HEK293 (cell line): ENCODE results near the gene AMZ2.

Source experiments
- CTCF ChIP-seq: fragments of 450-650 bp; formaldehyde crosslinking; IDR thresholded peaks from 2 replicates; pipeline ENCODE4 v1.5.1; 2016; ENCODE audit warnings: missing biosample characterization, missing genetic modification characterization
- HOXA7 ChIP-seq: sonication (generic); formaldehyde crosslinking; IDR thresholded peaks from 2 replicates; pipeline ENCODE4 v1.8.1; 2022; ENCODE audit warnings: missing genetic modification reagents, borderline replicate concordance
- IKZF3 ChIP-seq: fragments of 450-650 bp; IDR thresholded peaks from 2 replicates; pipeline ENCODE4 v1.5.0; 2018; ENCODE audit warnings: missing biosample characterization, mild to moderate bottlenecking, missing genetic modification characterization, moderate library complexity
- ZBTB49 ChIP-seq: fragments of 450-650 bp; formaldehyde crosslinking; IDR thresholded peaks from 2 replicates; pipeline ENCODE4 v1.5.1; 2016; ENCODE audit warnings: missing biosample characterization, missing genetic modification characterization, low read depth
- ZFHX2 ChIP-seq: fragments of 450-650 bp; formaldehyde crosslinking; conservative IDR thresholded peaks from 2 replicates; pipeline ENCODE4 v1.5.1; 2016; ENCODE audit warnings: missing biosample characterization, missing genetic modification characterization
- ZNF114 ChIP-seq: fragments of 450-650 bp; formaldehyde crosslinking; IDR thresholded peaks from 2 replicates; pipeline ENCODE4 v1.5.0; 2017; ENCODE audit warnings: missing biosample characterization, missing genetic modification characterization
- ZNF146 ChIP-seq: fragments of 450-650 bp; formaldehyde crosslinking; IDR thresholded peaks from 2 replicates; pipeline ENCODE4 v1.5.1; 2016; ENCODE audit warnings: missing biosample characterization, missing genetic modification characterization
- ZNF202 ChIP-seq: fragments of 450-650 bp; formaldehyde crosslinking; IDR thresholded peaks from 2 replicates; pipeline ENCODE4 v1.5.1; 2016; ENCODE audit warnings: missing biosample characterization, missing genetic modification characterization, borderline replicate concordance
- ZNF23 ChIP-seq: fragments of 450-650 bp; formaldehyde crosslinking; IDR thresholded peaks from 2 replicates; pipeline ENCODE4 v1.5.1; 2016; ENCODE audit warnings: missing biosample characterization, missing genetic modification characterization, borderline replicate concordance
- ZNF266 ChIP-seq: fragments of 450-650 bp; formaldehyde crosslinking; IDR thresholded peaks from 2 replicates; pipeline ENCODE4 v1.5.1; 2016; ENCODE audit warnings: missing biosample characterization, missing genetic modification characterization, low read depth
- ZNF311 ChIP-seq: fragments of 450-650 bp; formaldehyde crosslinking; IDR thresholded peaks from 2 replicates; pipeline ENCODE4 v1.5.1; 2017; ENCODE audit warnings: missing biosample characterization, missing genetic modification characterization, borderline replicate concordance
- ZNF335 ChIP-seq: fragments of 450-650 bp; formaldehyde crosslinking; conservative IDR thresholded peaks from 2 replicates; pipeline ENCODE4 v1.5.1; 2016; ENCODE audit warnings: missing biosample characterization, missing genetic modification characterization
- ZNF362 ChIP-seq: fragments of 450-650 bp; formaldehyde crosslinking; IDR thresholded peaks from 2 replicates; pipeline ENCODE4 v1.5.1; 2016; ENCODE audit warnings: missing biosample characterization, missing genetic modification characterization
- ZNF391 ChIP-seq: fragments of 450-650 bp; formaldehyde crosslinking; IDR thresholded peaks from 2 replicates; pipeline ENCODE4 v1.5.1; 2016; ENCODE audit warnings: low read depth, missing biosample characterization, missing genetic modification characterization, borderline replicate concordance
- ZNF394 ChIP-seq: fragments of 450-650 bp; formaldehyde crosslinking; IDR thresholded peaks from 2 replicates; pipeline ENCODE4 v1.5.1; 2016; ENCODE audit warnings: missing biosample characterization, missing genetic modification characterization, mild to moderate bottlenecking, moderate library complexity, borderline replicate concordance
- ZNF423 ChIP-seq: fragments of 450-650 bp; formaldehyde crosslinking; IDR thresholded peaks from 2 replicates; pipeline ENCODE4 v1.5.1; 2016; ENCODE audit warnings: missing biosample characterization, missing genetic modification characterization
- ZNF513 ChIP-seq: fragments of 450-650 bp; IDR thresholded peaks from 2 replicates; pipeline ENCODE4 v1.5.1; 2018; ENCODE audit warnings: missing biosample characterization, missing genetic modification characterization
- ZNF571 ChIP-seq: fragments of 450-650 bp; formaldehyde crosslinking; IDR thresholded peaks from 2 replicates; pipeline ENCODE4 v1.5.0; 2017; ENCODE audit warnings: missing biosample characterization, missing genetic modification characterization
- ZNF621 ChIP-seq: fragments of 450-650 bp; formaldehyde crosslinking; IDR thresholded peaks from 2 replicates; pipeline ENCODE4 v1.5.1; 2017; ENCODE audit warnings: missing biosample characterization, missing genetic modification characterization
- ZNF654 ChIP-seq: fragments of 450-650 bp; formaldehyde crosslinking; IDR thresholded peaks from 2 replicates; pipeline ENCODE4 v1.5.1; 2016; ENCODE audit warnings: low read depth, missing biosample characterization, missing genetic modification characterization
- ZNF660 ChIP-seq: fragments of 450-650 bp; IDR thresholded peaks from 2 replicates; pipeline ENCODE4 v1.5.1; 2018; ENCODE audit warnings: missing biosample characterization, mild to moderate bottlenecking, missing genetic modification characterization
- ZNF677 ChIP-seq: fragments of 450-650 bp; IDR thresholded peaks from 2 replicates; pipeline ENCODE4 v1.5.0; 2018; ENCODE audit warnings: missing biosample characterization, mild to moderate bottlenecking, missing genetic modification characterization, moderate library complexity
- ZSCAN18 ChIP-seq: fragments of 450-650 bp; formaldehyde crosslinking; IDR thresholded peaks from 2 replicates; pipeline ENCODE4 v1.5.1; 2016; ENCODE audit warnings: missing biosample characterization, missing genetic modification characterization
- ZXDB ChIP-seq: fragments of 450-650 bp; formaldehyde crosslinking; IDR thresholded peaks from 2 replicates; pipeline ENCODE4 v1.5.1; 2016; ENCODE audit warnings: missing biosample characterization, missing genetic modification characterization
- TF ChIP-seq, protein P1 (sequence below): fragments of 450-650 bp; formaldehyde crosslinking; IDR thresholded peaks from 2 replicates; pipeline ENCODE4 v1.5.0; 2017; ENCODE audit warnings: missing biosample characterization, missing genetic modification characterization, borderline replicate concordance
- TF ChIP-seq, protein P2 (sequence below): fragments of 450-650 bp; formaldehyde crosslinking; IDR thresholded peaks from 2 replicates; pipeline ENCODE4 v1.5.1; 2017; ENCODE audit warnings: missing biosample characterization, mild to moderate bottlenecking, missing genetic modification characterization, moderate library complexity

The AMZ2 gene

GRCh38 chr17:68291836-68292688 is 44.2 kb downstream of the AMZ2 start (continued):
- peak; percentile 77 for TF ChIP-seq ZNF660 (tag by site-specific recombination)
- TF ChIP-seq ZSCAN18 (tag by site-specific recombination): no peak
- no peak for TF ChIP-seq ZNF677 (tag by site-specific recombination)
- TF ChIP-seq, protein P1, sequence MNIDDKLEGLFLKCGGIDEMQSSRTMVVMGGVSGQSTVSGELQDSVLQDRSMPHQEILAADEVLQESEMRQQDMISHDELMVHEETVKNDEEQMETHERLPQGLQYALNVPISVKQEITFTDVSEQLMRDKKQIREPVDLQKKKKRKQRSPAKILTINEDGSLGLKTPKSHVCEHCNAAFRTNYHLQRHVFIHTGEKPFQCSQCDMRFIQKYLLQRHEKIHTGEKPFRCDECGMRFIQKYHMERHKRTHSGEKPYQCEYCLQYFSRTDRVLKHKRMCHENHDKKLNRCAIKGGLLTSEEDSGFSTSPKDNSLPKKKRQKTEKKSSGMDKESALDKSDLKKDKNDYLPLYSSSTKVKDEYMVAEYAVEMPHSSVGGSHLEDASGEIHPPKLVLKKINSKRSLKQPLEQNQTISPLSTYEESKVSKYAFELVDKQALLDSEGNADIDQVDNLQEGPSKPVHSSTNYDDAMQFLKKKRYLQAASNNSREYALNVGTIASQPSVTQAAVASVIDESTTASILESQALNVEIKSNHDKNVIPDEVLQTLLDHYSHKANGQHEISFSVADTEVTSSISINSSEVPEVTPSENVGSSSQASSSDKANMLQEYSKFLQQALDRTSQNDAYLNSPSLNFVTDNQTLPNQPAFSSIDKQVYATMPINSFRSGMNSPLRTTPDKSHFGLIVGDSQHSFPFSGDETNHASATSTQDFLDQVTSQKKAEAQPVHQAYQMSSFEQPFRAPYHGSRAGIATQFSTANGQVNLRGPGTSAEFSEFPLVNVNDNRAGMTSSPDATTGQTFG (tag by site-specific recombination): no peak
- peak; percentile 69 for TF ChIP-seq ZFHX2
- no peak for TF ChIP-seq ZNF621 (tag by site-specific recombination)
- no peak for TF ChIP-seq ZBTB49 (tag by site-specific recombination)
- no peak for TF ChIP-seq ZNF114 (tag by site-specific recombination)
- TF ChIP-seq ZNF394 (tag by site-specific recombination): peak; percentile 46; the same call in 1 of the 2 replicates
- TF ChIP-seq ZNF146 (tag by site-specific recombination): no peak
- TF ChIP-seq ZNF311 (tag by site-specific recombination): no peak
- no peak for TF ChIP-seq ZNF202
- peak; percentile 86 for TF ChIP-seq ZNF423
- TF ChIP-seq IKZF3 (tag by site-specific recombination): 0 out of 2 replicates have a peak, but pooled peaks have one; percentile 6
- no peak for TF ChIP-seq ZNF654 (tag by site-specific recombination)
- TF ChIP-seq ZNF391 (tag by site-specific recombination): 0 out of 2 replicates have a peak, but pooled peaks have one; percentile 62
- peak; percentile 92 for TF ChIP-seq ZNF335 (tag by site-specific recombination)
- TF ChIP-seq ZNF513 (tag by site-specific recombination): no peak; the same call in 1 of the 2 replicates
- TF ChIP-seq ZXDB: peak; percentile 73
- TF ChIP-seq, protein P2, sequence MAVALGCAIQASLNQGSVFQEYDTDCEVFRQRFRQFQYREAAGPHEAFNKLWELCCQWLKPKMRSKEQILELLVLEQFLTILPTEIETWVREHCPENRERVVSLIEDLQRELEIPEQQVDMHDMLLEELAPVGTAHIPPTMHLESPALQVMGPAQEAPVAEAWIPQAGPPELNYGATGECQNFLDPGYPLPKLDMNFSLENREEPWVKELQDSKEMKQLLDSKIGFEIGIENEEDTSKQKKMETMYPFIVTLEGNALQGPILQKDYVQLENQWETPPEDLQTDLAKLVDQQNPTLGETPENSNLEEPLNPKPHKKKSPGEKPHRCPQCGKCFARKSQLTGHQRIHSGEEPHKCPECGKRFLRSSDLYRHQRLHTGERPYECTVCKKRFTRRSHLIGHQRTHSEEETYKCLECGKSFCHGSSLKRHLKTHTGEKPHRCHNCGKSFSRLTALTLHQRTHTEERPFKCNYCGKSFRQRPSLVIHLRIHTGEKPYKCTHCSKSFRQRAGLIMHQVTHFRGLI (tag by site-specific recombination): no peak
- TF ChIP-seq ZNF266: no peak
- no peak for TF ChIP-seq ZNF571 (tag by site-specific recombination)
- TF ChIP-seq HOXA7 (CRISPR knock-in tag): no peak
- peak; percentile 71 for TF ChIP-seq CTCF (tag by site-specific recombination)
- no peak for TF ChIP-seq ZNF23
- no peak for TF ChIP-seq ZNF362 (tag by site-specific recombination)
